Activated CD8-positive, alpha-beta memory T cell treated with anti-CD3 and anti-CD28 coated beads, Interleukin-2, amount 50 U/mL, for 4 hours (primary cell): ENCODE data around the gene FREM1.

Source experiments
- DNase-seq: peaks from one replicate; pipeline ENCODE4 v3.0.0-alpha.2; 2020

FREM1 gene

GRCh38 chr9:14748373-14748772 lies 161.9 kb downstream of the FREM1 start:
- DNase-seq, result no peak

GRCh38 chr9:14747111-14747510 lies 163.1 kb downstream of the FREM1 start:
- no peak for DNase-seq

GRCh38 chr9:14746626-14747025 lies 163.6 kb downstream of the FREM1 start:
- no peak for DNase-seq

- no peak for DNase-seq
These were observed 165.5 kb downstream of the FREM1 start for GRCh38 chr9:14744768-14745167.

- DNase-seq, result no peak
These were observed 168.9 kb downstream of the FREM1 start for GRCh38 chr9:14741369-14741768.

GRCh38 chr9:14733133-14733532 lies 177.1 kb downstream of the FREM1 start:
- no peak for DNase-seq

- DNase-seq, result no peak
These were observed 178.8 kb downstream of the FREM1 start for GRCh38 chr9:14731294-14731981.

- DNase-seq, result no peak
These were observed 179.7 kb downstream of the FREM1 start for GRCh38 chr9:14730461-14730898.

GRCh38 chr9:14723301-14723700 lies 186.9 kb downstream of the FREM1 start:
- DNase-seq, result no peak

GRCh38 chr9:14722391-14723035 lies 187.7 kb downstream of the FREM1 start, which contains the start of gene CER1:
TSS of gene CER1 (minus strand) at chr9:14722733. CDS start at chr9:14722672, 61 bp downstream.
- no peak for DNase-seq

- DNase-seq, result no peak
These were observed 190.9 kb downstream of the FREM1 start for GRCh38 chr9:14719231-14719923.

- no peak for DNase-seq
These were observed 195.1 kb downstream of the FREM1 start for GRCh38 chr9:14715102-14715501.

- DNase-seq, result no peak
These were observed 197.0 kb downstream of the FREM1 start for GRCh38 chr9:14713187-14713767.

- no peak for DNase-seq
These were observed 199.4 kb downstream of the FREM1 start for GRCh38 chr9:14710804-14711203.

GRCh38 chr9:14706530-14707140 lies 203.6 kb downstream of the FREM1 start:
- no peak for DNase-seq

GRCh38 chr9:14705079-14705478 lies 205.1 kb downstream of the FREM1 start:
- no peak for DNase-seq

GRCh38 chr9:14704281-14704680 lies 205.9 kb downstream of the FREM1 start:
- DNase-seq, result no peak

- no peak for DNase-seq
These were observed 208.0 kb downstream of the FREM1 start for GRCh38 chr9:14702200-14702720.

- DNase-seq, result peak; percentile 59
These were observed 216.9 kb downstream of the FREM1 start, which contains the start of gene ZDHHC21 for GRCh38 chr9:14693251-14693861. TSS of gene ZDHHC21 (minus strand) at chr9:14693432. CDS start at chr9:14674340, 19,092 bp downstream.

GRCh38 chr9:14692470-14693250 lies 217.6 kb downstream of the FREM1 start:
- no peak for DNase-seq
